ENCODE measurements around the gene CHST15.

The CHST15 gene

DNA sequence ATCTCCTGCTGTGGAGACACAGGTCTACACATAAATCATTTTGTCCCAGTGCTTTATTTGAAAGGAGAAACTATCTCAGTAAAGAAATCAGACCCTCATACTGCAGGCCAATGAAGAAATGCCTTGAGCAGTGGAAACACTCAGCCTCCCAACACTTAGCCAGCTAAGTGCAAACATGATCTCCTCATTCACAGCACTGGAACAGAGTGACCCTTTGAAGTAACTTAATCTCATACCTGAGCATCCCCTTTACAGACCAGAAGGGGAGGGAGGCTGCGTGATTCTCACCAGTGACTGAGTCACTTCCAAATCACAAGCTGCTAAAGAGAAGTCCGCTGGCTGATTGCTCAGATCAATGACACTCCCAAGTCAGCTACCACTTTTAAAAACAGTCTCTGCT, 4.5 kb downstream of the CHST15 start:
- Histone ChIP-seq H4K20me1 (ENCODE audit: insufficient read depth, low read length) (no peaks in the 10 kb centered on the region), H3K9ac (ENCODE audit: low read depth, low read length) (no peak overlapping the region), H3K4me2 (ENCODE audit: insufficient read depth, low read length) (no peak overlapping the region), H3K36me3 (ENCODE audit: insufficient read depth, low read length) (no peaks in the 10 kb centered on the region), H3K79me2 (ENCODE audit: insufficient read depth, low read length) (no peaks in the 10 kb centered on the region), H3K4me1 (ENCODE audit: insufficient read depth, low read length) (peaks cover 16% of the 10 kb centered on the region), H3K27me3 (ENCODE audit: insufficient read depth, low read length, poor library complexity) (peaks cover 5% of the 10 kb centered on the region), H3K27ac (ENCODE audit: low read length) (no peak overlapping the region), H2AFZ (ENCODE audit: low read depth, low read length) (no peak overlapping the region), H3K4me3 (ENCODE audit: low read depth in 1 of 2, low read length in 2 of 2) (no peak overlapping the region), H3K9me3 (ENCODE audit: insufficient read depth, low read length, severe bottlenecking) (no peaks in the 10 kb centered on the region)
- TF ChIP-seq EZH2 (IDR thresholded peaks at IDR 0.05; ENCODE audit: borderline replicate concordance, low read depth, low read length, severe bottlenecking): no peak
- TF ChIP-seq CTCF (IDR thresholded peaks at IDR 0.05; ENCODE audit: borderline replicate concordance, extremely low read depth, low read length, poor library complexity, severe bottlenecking): no peak
- ATAC-seq (ENCODE audit: insufficient read depth, low read depth) (no peak), DNase-seq (no peak)

DNA sequence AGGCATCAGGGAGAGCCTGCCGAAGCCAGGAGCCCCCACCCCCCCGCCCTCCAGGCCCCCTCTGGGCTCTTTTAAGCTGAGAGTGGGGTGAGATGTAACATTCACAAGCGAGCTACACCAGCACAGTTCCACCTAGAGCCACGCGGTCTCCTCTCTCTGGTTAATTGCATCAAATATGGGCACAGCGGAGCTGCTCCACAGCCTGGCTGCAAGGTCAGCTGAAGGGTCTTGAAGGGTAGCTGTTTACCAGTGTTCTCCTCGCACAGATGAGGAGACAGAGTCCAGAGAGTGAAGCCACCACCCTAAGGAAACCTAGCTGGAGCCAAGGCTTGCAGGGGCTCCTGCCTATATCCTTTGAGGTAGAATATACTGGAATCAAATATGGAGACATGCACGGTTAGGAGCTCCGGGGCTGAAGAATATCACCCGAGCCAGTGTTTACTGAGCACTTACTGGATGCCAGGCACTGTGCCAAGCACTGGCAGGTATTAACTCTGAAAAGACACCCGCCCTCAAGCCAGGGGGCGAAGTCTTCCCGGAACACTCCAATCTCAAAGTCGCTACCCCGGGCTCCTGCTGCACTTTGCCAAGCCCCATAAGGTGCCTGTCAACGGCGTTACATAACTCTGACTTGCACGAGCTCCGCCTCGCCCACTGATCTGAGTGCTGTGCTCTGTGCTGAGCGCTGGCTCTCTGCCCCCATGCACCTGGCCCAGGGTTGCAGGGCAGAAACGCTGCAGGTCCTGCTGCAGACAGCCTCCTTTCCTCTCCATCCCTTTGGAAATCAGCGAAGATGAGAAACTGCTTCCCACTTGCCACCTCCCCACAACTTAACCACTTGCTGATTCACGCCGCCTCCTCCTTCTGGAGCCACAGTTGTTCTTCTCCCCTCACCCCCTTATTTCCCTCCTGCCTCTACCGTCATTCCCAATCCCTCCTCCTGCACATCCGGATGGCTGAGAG, 5.4 kb downstream of the CHST15 start:
- H3K9ac ChIP-seq (ENCODE audit: low read depth, low read length): no peak overlapping the region
- no peak overlapping the region for H3K27ac ChIP-seq (ENCODE audit: low read length)

DNA sequence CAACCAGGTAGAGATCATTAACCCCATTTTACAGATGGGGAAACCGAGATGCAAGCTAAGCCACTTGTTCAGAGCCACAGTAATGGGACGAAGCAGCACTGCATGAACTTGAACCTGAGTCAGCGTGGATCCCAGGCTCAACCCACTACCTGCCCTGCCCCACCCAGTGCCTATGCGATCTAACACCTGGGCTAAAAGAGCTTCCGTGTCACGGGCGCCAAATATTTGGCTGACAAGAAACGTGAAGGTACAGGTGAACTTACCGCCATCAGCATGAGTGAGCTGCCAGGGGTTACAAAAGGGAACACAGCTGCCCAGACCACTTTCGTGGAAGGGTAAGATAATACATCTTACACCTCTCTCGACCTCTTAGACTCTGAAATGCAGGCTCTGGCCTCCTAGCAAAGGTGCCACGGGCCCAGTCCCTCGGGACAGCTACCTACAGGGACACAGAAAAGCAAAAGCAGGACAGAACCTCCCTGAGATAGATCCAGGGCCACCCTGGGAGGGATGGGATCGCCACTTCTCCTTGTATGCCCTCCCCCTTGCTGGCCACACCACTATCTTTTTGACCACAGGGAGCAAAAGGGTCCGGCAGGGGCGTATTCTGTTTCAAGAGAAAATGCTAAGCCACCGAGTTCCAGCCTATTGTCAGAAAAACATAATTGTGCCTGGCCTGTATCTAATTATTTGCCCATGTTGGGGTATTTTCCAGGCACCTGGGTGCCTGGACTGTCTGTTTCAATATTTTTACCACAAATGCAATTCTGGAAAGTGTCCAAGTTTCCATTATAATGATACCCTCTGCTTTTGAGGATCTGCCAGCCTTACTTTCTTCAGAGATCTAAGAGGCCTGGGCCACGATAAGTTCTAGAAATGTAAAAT, 6.4 kb downstream of the CHST15 start:
- Histone ChIP-seq H3K4me3 (ENCODE audit: low read depth in 1 of 2, low read length in 2 of 2) (no peak overlapping the region), H3K4me1 (ENCODE audit: insufficient read depth, low read length) (peaks cover 9% of the 10 kb centered on the region), H3K9me3 (ENCODE audit: insufficient read depth, low read length, severe bottlenecking) (no peaks in the 10 kb centered on the region), H3K79me2 (ENCODE audit: insufficient read depth, low read length) (no peaks in the 10 kb centered on the region), H3K27ac (ENCODE audit: low read length) (no peak overlapping the region), H3K4me2 (ENCODE audit: insufficient read depth, low read length) (no peak overlapping the region), H3K27me3 (ENCODE audit: insufficient read depth, low read length, poor library complexity) (peaks cover 3% of the 10 kb centered on the region), H3K36me3 (ENCODE audit: insufficient read depth, low read length) (no peaks in the 10 kb centered on the region), H3K9ac (ENCODE audit: low read depth, low read length) (no peak overlapping the region), H2AFZ (ENCODE audit: low read depth, low read length) (no peak overlapping the region), H4K20me1 (ENCODE audit: insufficient read depth, low read length) (no peaks in the 10 kb centered on the region)
- DNase-seq (no peak), ATAC-seq (ENCODE audit: insufficient read depth, low read depth) (no peak)
- TF ChIP-seq CTCF (IDR thresholded peaks at IDR 0.05; ENCODE audit: borderline replicate concordance, extremely low read depth, low read length, poor library complexity, severe bottlenecking) (no peak), EZH2 (IDR thresholded peaks at IDR 0.05; ENCODE audit: borderline replicate concordance, low read depth, low read length, severe bottlenecking) (no peak)

More for the DNA sequence above, 5.4 kb downstream of the CHST15 start:
- no peak for DNase-seq
- ATAC-seq (ENCODE audit: insufficient read depth, low read depth): no peak
- Histone ChIP-seq H3K4me3 (ENCODE audit: low read depth in 1 of 2, low read length in 2 of 2) (no peak overlapping the region), H3K27me3 (ENCODE audit: insufficient read depth, low read length, poor library complexity) (peaks cover 5% of the 10 kb centered on the region), H3K79me2 (ENCODE audit: insufficient read depth, low read length) (no peaks in the 10 kb centered on the region), H3K9me3 (ENCODE audit: insufficient read depth, low read length, severe bottlenecking) (no peaks in the 10 kb centered on the region), H4K20me1 (ENCODE audit: insufficient read depth, low read length) (no peaks in the 10 kb centered on the region), H3K36me3 (ENCODE audit: insufficient read depth, low read length) (no peaks in the 10 kb centered on the region), H3K4me1 (ENCODE audit: insufficient read depth, low read length) (peaks cover 16% of the 10 kb centered on the region), H2AFZ (ENCODE audit: low read depth, low read length) (no peak overlapping the region), H3K4me2 (ENCODE audit: insufficient read depth, low read length) (no peak overlapping the region)
- TF ChIP-seq EZH2 (IDR thresholded peaks at IDR 0.05; ENCODE audit: borderline replicate concordance, low read depth, low read length, severe bottlenecking) (no peak), CTCF (IDR thresholded peaks at IDR 0.05; ENCODE audit: borderline replicate concordance, extremely low read depth, low read length, poor library complexity, severe bottlenecking) (no peak)
